Measurements from ENCODE around the gene DNAJB12. TPM values are rescaled to one million over a fixed set of nuclear protein-coding genes. Genes with fewer than 3 reads are reported as not detected.
A peak's percentile ranks its signal among the peaks of the same experiment; 100 is the strongest.
"Not testable (repeated sequence)": the region's sequence is repeated elsewhere in the genome, so short reads cannot be mapped to it uniquely, and the experiment has no call there.

Gene DNAJB12
- total RNA-seq, 8 experiments from 2014 or later = 10.5 to 28.9 (median 20.3) TPM

DNA sequence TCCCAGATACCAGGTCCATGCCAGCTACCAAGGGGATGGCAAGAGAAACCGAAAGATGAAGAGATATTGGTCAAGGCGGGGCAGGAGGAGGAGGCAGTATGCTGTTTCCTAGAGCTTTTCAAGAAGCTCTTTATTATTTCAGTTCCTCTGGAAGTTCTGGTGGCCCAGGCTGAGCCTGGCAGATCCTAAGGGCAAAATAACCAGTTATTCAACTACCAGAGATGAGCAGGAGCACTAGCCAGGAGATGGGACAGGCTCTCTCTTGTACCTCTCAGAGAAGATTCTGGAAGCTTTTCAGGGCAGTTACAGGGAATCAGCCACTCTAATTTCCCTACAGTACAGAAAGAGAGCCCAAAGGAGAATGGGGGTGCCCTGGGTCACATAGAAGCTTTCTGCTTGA, 5.3 kb downstream of the DNAJB12 start:
- WGBS, 10 experiments = 100% methylated on average over 1 to 2 of the region's 2 CpGs; no CpG with 5 or more reads in 8 of the 10 experiments
- no peak for ATAC-seq (replicated peaks in 6 of 8)
- peaks cover 7 to 15% of the 10 kb centered on the region in 2 donors for H3K4me1 ChIP-seq (replicated peaks in 1 of 2)
- no peak overlapping the region for H3K4me3 ChIP-seq
- in situ Hi-C loops (cut with MboI; ENCODE audit: low pct_unique_long_range_greater_than_20kb in 2 of 9, low sequenced_read_pairs in 9 of 9, unreplicated experiment in 9 of 9) = loop anchor here in 2 of 9 experiments (25.0 kb wide), 4 partner anchors 112 to 1037 kb away; partner anchors contain the start of gene SLC29A3 (in 1 of the 2)
- H3K27ac ChIP-seq = no peak overlapping the region

DNA sequence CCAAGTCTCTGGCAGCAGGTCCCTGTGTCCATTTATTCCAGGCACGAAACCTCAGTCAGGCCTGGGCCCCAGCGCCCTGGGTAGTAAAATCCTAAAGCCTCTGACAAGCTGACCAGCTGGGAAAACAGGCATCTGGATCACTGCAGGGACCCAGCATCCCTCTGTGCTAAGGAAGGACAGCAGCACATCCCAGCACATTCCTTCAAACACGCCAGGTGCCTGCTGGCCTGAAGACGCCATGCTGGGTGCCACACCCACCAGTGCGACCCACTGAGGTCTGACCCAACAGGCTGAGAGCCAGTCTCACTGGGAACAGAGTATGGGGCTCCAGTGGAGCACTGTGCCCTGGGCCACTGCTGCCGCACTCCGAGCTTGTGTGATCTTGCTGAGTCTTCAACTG, 6.4 kb downstream of the DNAJB12 start:
- WGBS, 10 experiments = 57 to 100% (median 99%) methylated on average over 1 to 4 of the region's 7 CpGs; no CpG with 5 or more reads in 6 of the 10 experiments
- no peak overlapping the region for H3K27ac ChIP-seq
- peak in 1 of 8 experiments; percentile 2 for ATAC-seq (replicated peaks in 6 of 8)
- peaks cover 4 to 13% of the 10 kb centered on the region in 2 donors for H3K4me1 ChIP-seq (replicated peaks in 1 of 2)
- in situ Hi-C loops (cut with MboI; ENCODE audit: low pct_unique_long_range_greater_than_20kb in 2 of 9, low sequenced_read_pairs in 9 of 9, unreplicated experiment in 9 of 9) = loop anchor here in 2 of 9 experiments (25.0 kb wide), 4 partner anchors 111 to 1036 kb away; partner anchors contain the start of gene SLC29A3 (in 1 of the 2)
- no peak overlapping the region for H3K4me3 ChIP-seq

DNA sequence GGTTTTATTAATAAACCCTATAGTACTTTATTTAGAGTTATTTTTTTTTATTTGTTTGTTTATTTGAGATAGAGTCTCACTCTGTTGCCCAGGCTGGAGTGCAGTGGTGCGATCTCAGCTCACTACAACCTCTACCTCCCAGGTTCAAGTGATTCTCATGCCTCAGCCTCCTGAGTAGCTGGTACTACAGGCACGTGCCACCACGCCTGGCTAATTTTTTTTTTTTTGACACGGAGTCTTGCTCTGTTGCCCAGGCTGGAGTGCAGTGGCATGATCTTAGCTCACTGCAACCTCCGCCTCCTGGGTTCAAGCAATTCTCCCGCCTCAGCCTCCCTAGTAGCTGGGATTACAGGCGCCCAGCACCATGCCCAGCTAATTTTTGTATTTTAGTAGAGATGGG, 8.6 kb downstream of the DNAJB12 start:
- not testable (repeated sequence) for H3K4me3 ChIP-seq; ATAC-seq (replicated peaks in 6 of 8); H3K4me1 ChIP-seq (replicated peaks in 1 of 2); H3K27ac ChIP-seq
- WGBS, 10 experiments = 69 to 100% (median 95%) methylated on average over 2 to 6 of the region's 7 CpGs; no CpG with 5 or more reads in 3 of the 10 experiments
- in situ Hi-C loops (cut with MboI; ENCODE audit: low pct_unique_long_range_greater_than_20kb in 2 of 9, low sequenced_read_pairs in 9 of 9, unreplicated experiment in 9 of 9) = loop anchor here in 2 of 9 experiments (25.0 kb wide), 4 partner anchors 109 to 1034 kb away; partner anchors contain the start of gene SLC29A3 (in 1 of the 2)

DNA sequence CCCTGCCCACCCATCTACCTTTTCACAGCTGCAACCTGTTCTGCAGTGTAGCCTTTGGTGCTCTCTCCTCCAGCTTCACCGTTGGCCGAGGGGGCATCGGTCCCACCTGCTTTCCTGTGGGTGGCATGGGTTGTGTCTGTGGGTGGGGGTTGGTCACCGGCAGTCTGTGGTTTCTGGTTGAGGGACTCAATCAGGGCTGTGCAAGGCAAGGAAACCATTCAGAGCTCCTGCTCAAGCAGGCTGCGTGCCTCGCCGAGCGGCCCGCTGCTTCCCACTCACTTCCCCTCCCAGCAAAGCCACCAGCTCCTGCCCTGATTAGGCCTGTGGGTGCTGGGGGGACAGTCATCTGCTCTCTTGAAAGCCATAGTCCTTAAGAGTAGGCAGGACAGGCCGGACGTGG, 9.8 kb downstream of the DNAJB12 start:
- Histone ChIP-seq H3K4me1 (replicated peaks in 1 of 2) (peaks cover 0 to 6% of the 10 kb centered on the region in 2 donors), H3K27ac (no peak overlapping the region), H3K4me3 (no peak overlapping the region)
- WGBS, 10 experiments = 97 to 100% methylated on average over 2 to 6 of the region's 11 CpGs; no CpG with 5 or more reads in 8 of the 10 experiments
- ATAC-seq (replicated peaks in 6 of 8) = no peak
- in situ Hi-C loops (cut with MboI; ENCODE audit: low pct_unique_long_range_greater_than_20kb in 2 of 9, low sequenced_read_pairs in 9 of 9, unreplicated experiment in 9 of 9) = loop anchor here in 2 of 9 experiments (25.0 kb wide), 4 partner anchors 108 to 1033 kb away; partner anchors contain the start of gene SLC29A3 (in 1 of the 2)

DNA sequence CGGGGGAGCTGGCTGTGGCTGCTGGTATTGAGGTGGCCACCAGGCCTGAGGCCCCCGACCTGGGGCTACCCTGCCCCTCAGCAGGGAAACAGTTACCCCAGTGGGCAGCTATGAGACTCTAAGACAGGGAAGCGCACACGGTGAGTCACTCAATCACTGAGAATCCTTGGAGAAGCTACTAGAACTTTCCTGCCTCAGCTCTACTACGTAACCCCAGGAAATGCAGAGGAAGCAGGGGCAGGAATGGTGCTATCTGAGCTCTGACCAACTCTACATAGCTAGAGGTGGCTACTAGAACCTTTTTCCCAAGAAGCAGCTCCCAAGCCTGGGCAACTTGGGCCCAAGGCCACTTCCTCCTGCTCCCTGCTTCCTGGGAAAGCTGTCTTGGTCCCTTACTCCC, 11.8 kb downstream of the DNAJB12 start:
- Histone ChIP-seq H3K27ac (no peak overlapping the region), H3K4me1 (replicated peaks in 1 of 2) (no peaks in the 10 kb centered on the region), H3K4me3 (no peak overlapping the region)
- ATAC-seq (replicated peaks in 6 of 8) = no peak
- in situ Hi-C loops (cut with MboI; ENCODE audit: low pct_unique_long_range_greater_than_20kb in 2 of 9, low sequenced_read_pairs in 9 of 9, unreplicated experiment in 9 of 9) = loop anchor here in 2 of 9 experiments (25.0 kb wide), 4 partner anchors 106 to 1031 kb away; partner anchors contain the start of gene SLC29A3 (in 1 of the 2)
- 86 to 100% (median 100%) methylated on average over 1 to 2 of the region's 5 CpGs; no CpG with 5 or more reads in 7 of the 10 experiments for WGBS, 10 experiments

DNA sequence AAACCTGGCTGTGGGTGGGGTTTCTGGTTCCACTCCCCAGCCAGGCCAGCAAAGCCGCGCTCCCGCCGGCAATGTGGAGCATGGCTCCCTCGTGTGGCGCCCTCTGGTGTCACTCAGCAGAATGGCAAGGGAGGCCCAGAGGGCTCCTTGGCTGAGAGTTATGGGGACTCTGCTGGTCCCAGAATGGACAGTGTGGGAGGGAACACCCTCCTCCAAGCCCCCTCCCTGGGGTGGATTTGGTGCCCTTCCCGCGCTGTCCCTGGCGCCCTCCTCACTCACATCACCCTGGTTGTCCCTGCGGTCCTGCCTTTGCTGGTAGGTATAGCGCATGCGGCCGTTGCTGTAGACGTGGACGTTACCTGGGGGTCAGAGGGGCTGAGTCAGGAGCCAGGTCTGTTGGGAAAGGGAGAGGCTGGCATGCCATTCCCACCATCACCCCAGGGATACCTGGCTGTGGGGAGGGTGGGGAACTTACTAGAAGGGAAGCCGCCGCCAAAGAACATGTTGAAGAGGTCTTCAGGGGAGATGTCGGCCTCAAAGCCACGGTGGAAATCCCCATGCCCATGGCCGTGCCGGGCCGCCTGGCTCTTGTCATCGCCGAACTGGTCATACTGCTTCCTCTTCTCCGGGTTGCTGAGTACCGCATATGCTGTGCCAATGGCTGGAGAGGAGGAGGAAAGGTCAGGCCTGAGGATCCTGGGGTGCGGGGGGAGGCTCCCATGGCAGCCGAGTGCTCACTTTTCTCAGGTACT, 14.0 kb downstream of the DNAJB12 start:
- Histone ChIP-seq H3K4me1 (replicated peaks in 1 of 2) (peaks cover 14% of the 10 kb centered on the region in 2 donors), H3K27ac (no peak overlapping the region), H3K4me3 (no peak overlapping the region)
- WGBS, 10 experiments = 0 to 90% methylated on average over 2 to 4 of the region's 28 CpGs; no CpG with 5 or more reads in 8 of the 10 experiments
- in situ Hi-C loops (cut with MboI; ENCODE audit: low pct_unique_long_range_greater_than_20kb in 2 of 9, low sequenced_read_pairs in 9 of 9, unreplicated experiment in 9 of 9) = loop anchor here in 2 of 9 experiments (25.0 kb wide), 4 partner anchors 103 to 1028 kb away; partner anchors contain the start of gene SLC29A3 (in 1 of the 2)
- ATAC-seq (replicated peaks in 6 of 8) = peak in 6 of 8 experiments; percentile 14 to 73 (median 40)

DNA sequence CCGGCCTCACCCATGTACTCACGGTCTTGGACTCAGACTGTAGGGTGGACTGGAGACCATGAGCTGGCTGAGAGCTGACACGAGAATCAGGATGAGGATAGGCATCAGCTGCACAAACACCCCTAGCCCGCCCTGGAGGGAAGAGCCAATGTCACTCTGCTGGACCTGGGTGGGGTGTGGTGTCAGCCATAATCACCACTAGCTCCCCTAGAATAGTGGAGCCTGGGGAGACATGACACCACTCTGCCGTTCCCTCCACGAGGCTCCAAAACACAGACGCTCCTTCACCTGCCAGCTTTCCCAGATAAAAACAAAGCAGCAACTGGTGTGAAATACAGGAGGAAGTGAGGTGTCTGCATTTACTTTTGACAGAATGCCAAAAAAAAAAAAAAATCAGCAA, 16.5 kb downstream of the DNAJB12 start:
- no peak for ATAC-seq (replicated peaks in 6 of 8)
- Histone ChIP-seq H3K4me3 (no peak overlapping the region), H3K27ac (no peak overlapping the region), H3K4me1 (replicated peaks in 1 of 2) (peaks cover 37 to 39% of the 10 kb centered on the region in 2 donors)
- 83 to 100% (median 93%) methylated on average over 1 to 5 of the region's 7 CpGs; no CpG with 5 or more reads in 1 of the 10 experiments for WGBS, 10 experiments
- in situ Hi-C loops (cut with MboI; ENCODE audit: low pct_unique_long_range_greater_than_20kb in 2 of 9, low sequenced_read_pairs in 9 of 9, unreplicated experiment in 9 of 9) = loop anchor here in 3 of 9 experiments (10.0 to 25.0 kb wide), 5 partner anchors 63 to 1026 kb away; partner anchors contain the start of genes DDIT4 (in 1 of the 3) and SLC29A3 (in 1 of the 3)

DNA sequence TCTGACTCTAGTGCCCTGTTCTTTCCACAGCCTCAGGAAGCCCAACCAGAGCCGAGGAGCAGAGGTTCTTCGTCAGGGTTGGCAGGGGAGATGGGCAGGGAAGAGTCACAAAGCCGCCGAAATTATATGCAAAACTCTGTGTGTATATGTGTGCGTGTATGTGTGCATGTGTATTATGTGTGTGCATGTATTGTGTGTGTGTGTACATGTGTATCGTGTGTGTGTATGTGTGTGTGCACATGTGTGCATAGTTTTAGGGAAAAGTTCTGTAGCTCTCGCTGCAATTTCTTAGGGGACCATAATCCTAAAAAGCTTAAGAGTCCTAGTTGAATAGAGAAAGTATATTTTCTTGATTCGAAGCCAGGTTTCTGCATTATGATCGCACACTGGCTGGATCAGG, 17.0 kb downstream of the DNAJB12 start:
- Histone ChIP-seq H3K4me1 (replicated peaks in 1 of 2) (peaks cover 41 to 43% of the 10 kb centered on the region in 2 donors), H3K27ac (no peak overlapping the region), H3K4me3 (no peak overlapping the region)
- no peak for ATAC-seq (replicated peaks in 6 of 8)
- in situ Hi-C loops (cut with MboI; ENCODE audit: low pct_unique_long_range_greater_than_20kb in 2 of 9, low sequenced_read_pairs in 9 of 9, unreplicated experiment in 9 of 9) = loop anchor here in 3 of 9 experiments (10.0 to 25.0 kb wide), 5 partner anchors 63 to 1025 kb away; partner anchors contain the start of genes DDIT4 (in 1 of the 3) and SLC29A3 (in 1 of the 3)
- WGBS, 10 experiments = 64 to 100% (median 87%) methylated on average over 1 to 6 of the region's 9 CpGs

DNA sequence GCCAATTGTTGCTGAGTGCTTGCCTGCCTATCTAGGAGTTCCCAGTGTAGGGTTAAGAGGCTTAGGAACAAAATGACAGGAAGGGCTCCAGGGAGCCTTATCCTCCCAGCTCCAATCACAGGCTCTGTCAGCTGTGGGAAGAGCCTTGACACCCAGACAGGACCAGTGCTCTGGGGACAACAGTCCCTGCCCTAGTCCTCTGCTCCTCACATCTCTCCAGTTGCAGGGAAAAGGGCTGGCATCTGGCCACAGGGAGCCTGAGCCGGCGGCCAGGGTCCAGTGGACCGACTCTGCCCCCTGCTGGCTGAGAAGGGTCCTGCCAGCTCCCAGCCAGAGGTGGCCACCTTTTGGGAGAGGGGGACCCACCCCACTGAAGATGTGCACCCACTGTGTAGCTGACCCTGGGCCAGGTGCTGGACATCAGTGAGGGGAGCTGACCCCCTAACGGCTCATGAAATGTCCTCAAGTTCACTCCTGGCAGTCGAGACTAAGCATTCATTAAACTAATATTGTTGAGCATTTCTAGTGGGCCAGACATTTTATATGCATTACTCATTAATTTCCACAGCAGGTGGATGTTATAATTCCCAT, 17.6 kb downstream of the DNAJB12 start:
- 22 to 80% (median 38%) methylated on average over 1 to 5 of the region's 5 CpGs; no CpG with 5 or more reads in 6 of the 10 experiments for WGBS, 10 experiments
- H3K4me1 ChIP-seq (replicated peaks in 1 of 2) = peaks cover 47 to 49% of the 10 kb centered on the region in 2 donors
- no peak overlapping the region for H3K4me3 ChIP-seq
- ATAC-seq (replicated peaks in 6 of 8) = peak in 6 of 8 experiments; percentile 2 to 58 (median 24)
- in situ Hi-C loops (cut with MboI; ENCODE audit: low pct_unique_long_range_greater_than_20kb in 2 of 9, low sequenced_read_pairs in 9 of 9, unreplicated experiment in 9 of 9) = loop anchor here in 3 of 9 experiments (10.0 to 25.0 kb wide), 5 partner anchors 62 to 1025 kb away; partner anchors contain the start of genes DDIT4 (in 1 of the 3) and SLC29A3 (in 1 of the 3)
- peak overlapping the region; percentile 14 to 20 for H3K27ac ChIP-seq

DNA sequence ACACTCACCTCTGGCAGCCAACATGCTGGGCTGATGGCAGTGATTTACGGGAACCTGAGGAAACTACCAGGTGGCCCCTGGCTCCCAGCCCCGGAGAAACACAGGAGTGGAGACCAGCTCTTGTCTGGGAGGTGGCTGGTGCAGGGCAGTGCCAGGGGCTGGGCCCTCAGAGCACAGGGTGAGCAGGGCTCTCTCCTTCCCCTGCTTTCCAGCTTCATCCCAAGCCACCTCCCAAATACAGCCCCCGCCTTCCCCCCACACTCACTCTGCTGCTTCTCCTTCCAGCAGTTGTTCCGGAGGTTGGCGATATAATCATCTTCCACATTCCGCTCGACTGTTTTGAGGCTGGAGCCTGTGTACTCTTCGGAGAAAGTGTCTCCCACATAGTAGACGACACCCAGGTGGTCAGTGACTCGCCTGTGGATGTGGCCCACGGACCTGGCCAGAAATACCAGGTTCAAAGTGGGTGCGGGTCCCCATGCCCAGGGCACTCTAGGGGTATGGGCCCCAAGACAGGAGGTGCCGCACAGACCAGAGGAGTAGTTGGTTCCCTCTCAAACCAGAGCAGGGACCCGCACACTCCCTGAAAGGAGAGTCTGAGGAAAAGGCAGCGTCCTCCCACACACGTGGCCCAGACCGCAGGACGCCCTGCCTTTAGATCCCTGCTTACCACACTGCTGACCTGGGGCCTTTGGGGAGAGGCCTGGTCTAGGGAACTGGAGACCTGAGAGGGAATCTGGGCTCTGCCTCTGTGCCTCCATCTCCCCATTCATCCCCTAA, 18.3 kb downstream of the DNAJB12 start:
- WGBS, 10 experiments = 80 to 100% (median 83%) methylated on average over 1 to 5 of the region's 18 CpGs; no CpG with 5 or more reads in 5 of the 10 experiments
- Histone ChIP-seq H3K27ac (peak overlapping the region; percentile 83 to 91), H3K4me3 (no peak overlapping the region), H3K4me1 (replicated peaks in 1 of 2) (peaks cover 54 to 56% of the 10 kb centered on the region in 2 donors)
- in situ Hi-C loops (cut with MboI; ENCODE audit: low pct_unique_long_range_greater_than_20kb in 2 of 9, low sequenced_read_pairs in 9 of 9, unreplicated experiment in 9 of 9) = loop anchor here in 3 of 9 experiments (10.0 to 25.0 kb wide), 5 partner anchors 62 to 1024 kb away; partner anchors contain the start of genes DDIT4 (in 1 of the 3) and SLC29A3 (in 1 of the 3)
- ATAC-seq (replicated peaks in 6 of 8) = no peak

DNA sequence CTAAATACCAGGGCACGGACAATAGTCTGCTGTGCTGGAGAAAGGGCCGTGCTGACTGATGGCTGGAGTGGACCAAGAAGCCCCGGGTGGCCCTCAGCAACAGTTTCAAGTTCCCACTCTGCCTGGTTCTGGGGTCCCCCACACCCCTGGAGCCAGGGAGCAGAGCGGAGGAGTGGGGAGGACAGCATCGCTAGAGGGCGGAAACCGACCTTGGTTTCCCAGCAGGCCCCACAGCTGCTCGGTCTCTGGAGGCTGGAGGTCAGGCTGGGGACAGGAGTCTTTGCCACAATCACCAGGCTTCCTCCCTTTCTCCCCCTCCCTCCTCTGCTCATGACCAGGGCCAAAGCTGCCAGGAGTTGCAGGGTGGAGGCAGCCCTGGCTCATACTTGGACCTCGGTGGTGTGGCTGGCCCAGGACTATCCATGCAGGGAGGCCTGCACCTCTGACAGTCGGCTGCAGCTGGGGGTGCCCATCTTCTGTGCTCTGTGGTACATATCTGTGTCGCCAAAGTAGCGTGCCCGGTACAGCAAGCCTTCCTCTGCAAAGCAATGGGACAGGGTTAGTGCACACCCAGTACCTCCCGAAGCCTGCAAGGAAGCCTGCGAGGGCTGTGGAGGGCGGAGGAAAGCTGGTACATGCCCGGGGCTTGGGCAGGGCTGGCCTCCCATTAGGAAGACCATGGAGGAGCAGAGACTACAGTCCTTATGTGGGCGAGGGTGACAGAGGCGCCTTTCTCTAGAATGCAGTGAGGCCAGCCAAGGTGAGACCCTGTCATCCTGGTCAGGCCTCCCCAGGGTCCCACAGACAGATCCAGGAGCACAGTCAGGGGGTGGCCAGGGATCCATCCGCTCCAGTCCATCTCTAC, 19.1 kb downstream of the DNAJB12 start:
- H3K27ac ChIP-seq = peak overlapping the region; percentile 83 to 91
- ATAC-seq (replicated peaks in 6 of 8) = peak in 6 of 8 experiments; percentile 1 to 13 (median 9)
- H3K4me3 ChIP-seq = no peak overlapping the region
- H3K4me1 ChIP-seq (replicated peaks in 1 of 2) = peaks cover 58 to 60% of the 10 kb centered on the region in 2 donors
- in situ Hi-C loops (cut with MboI; ENCODE audit: low pct_unique_long_range_greater_than_20kb in 2 of 9, low sequenced_read_pairs in 9 of 9, unreplicated experiment in 9 of 9) = loop anchor here in 3 of 9 experiments (10.0 to 25.0 kb wide), 5 partner anchors 61 to 1023 kb away; partner anchors contain the start of genes DDIT4 (in 1 of the 3) and SLC29A3 (in 1 of the 3)
- 35 to 93% (median 71%) methylated on average over 1 to 8 of the region's 20 CpGs; no CpG with 5 or more reads in 6 of the 10 experiments for WGBS, 10 experiments
